CD4-positive, alpha-beta T cell treated with Interleukin-12 subunit alpha and Interleukin-12 subunit beta, for 1 hour (primary cell): Measurements from ENCODE around the gene GDAP2.
A peak's percentile ranks its signal among the peaks of the same experiment; 100 is the strongest.
"Not testable (repeated sequence)": the region's sequence is repeated elsewhere in the genome, so short reads cannot be mapped to it uniquely, and the experiment has no call there.

Experiments
- DNase-seq: peaks from one replicate; pipeline ENCODE4 v3.0.0-alpha.2; 2020

The GDAP2 gene

GRCh38 chr1:117899801-117900200, 29.6 kb downstream of the GDAP2 start:
- DNase-seq = no peak

GRCh38 chr1:117897551-117897950, 31.9 kb downstream of the GDAP2 start:
- no peak for DNase-seq

- DNase-seq = peak; percentile 58
These were observed 33.8 kb downstream of the GDAP2 start for GRCh38 chr1:117895482-117896114.

- no peak for DNase-seq
These were observed 35.3 kb downstream of the GDAP2 start for GRCh38 chr1:117894078-117894477.

GRCh38 chr1:117892512-117892911, 36.9 kb downstream of the GDAP2 start:
- no peak for DNase-seq

- no peak for DNase-seq
These were observed 39.0 kb downstream of the GDAP2 start for GRCh38 chr1:117890452-117890851.

- no peak for DNase-seq
These were observed 43.2 kb downstream of the GDAP2 start for GRCh38 chr1:117886101-117886795.

GRCh38 chr1:117883616-117884015, 45.8 kb downstream of the GDAP2 start:
- DNase-seq = no peak

- DNase-seq = no peak
These were observed 50.1 kb downstream of the GDAP2 start for GRCh38 chr1:117879284-117879683.

GRCh38 chr1:117877823-117878222, 51.6 kb downstream of the GDAP2 start:
- no peak for DNase-seq

GRCh38 chr1:117871013-117871412, 58.4 kb downstream of the GDAP2 start:
- DNase-seq = no peak

GRCh38 chr1:117861694-117862093, 67.7 kb downstream of the GDAP2 start:
- no peak for DNase-seq

- no peak for DNase-seq
These were observed 68.4 kb downstream of the GDAP2 start for GRCh38 chr1:117860896-117861610.

GRCh38 chr1:117859901-117860300, 69.5 kb downstream of the GDAP2 start:
- no peak for DNase-seq

GRCh38 chr1:117857418-117857817, 72.0 kb downstream of the GDAP2 start:
- no peak for DNase-seq

GRCh38 chr1:117852853-117853553, 76.4 kb downstream of the GDAP2 start:
- DNase-seq = no peak

- DNase-seq = no peak
These were observed 77.7 kb downstream of the GDAP2 start for GRCh38 chr1:117851687-117852086.

GRCh38 chr1:117846674-117847425, 82.6 kb downstream of the GDAP2 start:
- DNase-seq = no peak

GRCh38 chr1:117844478-117844877, 84.9 kb downstream of the GDAP2 start:
- not testable (repeated sequence) for DNase-seq

- DNase-seq = no peak
These were observed 85.6 kb downstream of the GDAP2 start for GRCh38 chr1:117843791-117844190.

- DNase-seq = no peak
These were observed 86.8 kb downstream of the GDAP2 start for GRCh38 chr1:117842408-117843170.

- no peak for DNase-seq
These were observed 88.2 kb downstream of the GDAP2 start for GRCh38 chr1:117841117-117841650.
